Activated T-helper 1 cell treated with anti-CD3 and anti-CD28 coated beads, Interleukin-12 subunit alpha, Interleukin-12 subunit beta, Interleukin-2, Interleukin-4 antibody, amounts not matched to agents 30 ng/mL and 10 ng/mL and 1 ng/mL, durations not matched to agents 14 hours and 24 hours and 36 hours (primary cell): Measurements from ENCODE around the gene TNFSF11. TPM values are rescaled to one million over a fixed set of nuclear protein-coding genes. Genes with fewer than 3 reads are reported as not detected.

ENCODE experiments used
- DNase-seq: peaks from one replicate; pipeline ENCODE4 v3.0.0; 2021; ENCODE audit warnings: low spot score
- H3K27ac Mint-ChIP-seq: one replicate; pipeline ENCODE4 v1.8.0; 2021; ENCODE audit warnings: mild to moderate bottlenecking, mixed read lengths
- H3K27me3 Mint-ChIP-seq: one replicate; pipeline ENCODE4 v1.8.0; 2022; ENCODE audit warnings: mild to moderate bottlenecking, moderate library complexity, mixed read lengths; ENCODE audit not compliant: insufficient read depth
- H3K36me3 Mint-ChIP-seq: one replicate; pipeline ENCODE4 v1.8.0; 2021; ENCODE audit warnings: low read depth, mixed read lengths
- H3K4me1 Mint-ChIP-seq: one replicate; pipeline ENCODE4 v1.8.0; 2021; ENCODE audit warnings: low read depth, mixed read lengths
- H3K4me3 Mint-ChIP-seq: one replicate; pipeline ENCODE4 v1.8.0; 2021; ENCODE audit warnings: mild to moderate bottlenecking, moderate library complexity, mixed read lengths
- H3K9me3 Mint-ChIP-seq: one replicate; pipeline ENCODE4 v1.8.0; 2021; ENCODE audit warnings: mixed read lengths
- intact Hi-C: fragments of 100-400 bp; cut with micrococcal nuclease; formaldehyde crosslinking; loops from one replicate; pipeline ENCODE4 v1.15.1; 2024
- total RNA-seq: library from RNA; stranded (reverse); gene quantifications from 2 replicates; pipeline ENCODE4 v1.2.3, GENCODE V29; 2022

TNFSF11 gene
- total RNA-seq, 1 donor from 2014 or later, result 1.2 TPM

DNA sequence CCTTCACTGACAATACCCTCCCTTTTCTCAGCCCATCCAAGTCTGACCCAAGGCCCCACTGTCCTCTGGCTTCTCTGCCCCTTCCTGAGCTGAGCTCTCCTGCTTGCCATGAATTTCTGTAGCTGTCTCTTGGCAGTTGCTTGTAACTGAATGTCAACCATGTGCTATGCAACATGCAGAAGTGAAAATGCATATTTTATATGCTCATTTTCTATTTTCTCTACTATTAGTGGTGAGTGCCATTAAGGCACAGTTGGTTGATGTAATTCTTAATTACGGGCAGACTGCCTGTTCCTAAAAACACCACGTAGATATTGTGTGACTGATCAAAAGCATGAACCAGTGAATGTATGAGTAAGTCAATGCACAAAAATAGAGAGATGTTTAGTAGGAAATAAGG lies 29.6 kb downstream of the TNFSF11 start:
- no peak overlapping the region for H3K4me3 Mint-ChIP-seq
- H3K27me3 Mint-ChIP-seq, result peaks cover 7% of the 10 kb centered on the region
- H3K9me3 Mint-ChIP-seq, result no peaks in the 10 kb centered on the region
- H3K36me3 Mint-ChIP-seq, result no peaks in the 10 kb centered on the region
- peaks cover 15% of the 10 kb centered on the region for H3K4me1 Mint-ChIP-seq
- H3K27ac Mint-ChIP-seq, result no peak overlapping the region
- intact Hi-C loops, result no loop called here
- no peak for DNase-seq

DNA sequence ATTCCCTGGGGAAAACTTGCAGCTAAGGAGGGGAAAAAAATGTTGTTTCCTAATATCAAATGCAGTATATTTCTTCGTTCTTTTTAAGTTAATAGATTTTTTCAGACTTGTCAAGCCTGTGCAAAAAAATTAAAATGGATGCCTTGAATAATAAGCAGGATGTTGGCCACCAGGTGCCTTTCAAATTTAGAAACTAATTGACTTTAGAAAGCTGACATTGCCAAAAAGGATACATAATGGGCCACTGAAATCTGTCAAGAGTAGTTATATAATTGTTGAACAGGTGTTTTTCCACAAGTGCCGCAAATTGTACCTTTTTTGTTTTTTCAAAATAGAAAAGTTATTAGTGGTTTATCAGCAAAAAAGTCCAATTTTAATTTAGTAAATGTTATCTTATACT lies 33.6 kb downstream of the TNFSF11 start:
- Mint-ChIP-seq H3K27ac (no peak overlapping the region), H3K4me1 (no peaks in the 10 kb centered on the region), H3K4me3 (no peak overlapping the region), H3K9me3 (no peaks in the 10 kb centered on the region), H3K27me3 (peaks cover 7% of the 10 kb centered on the region), H3K36me3 (no peaks in the 10 kb centered on the region)
- intact Hi-C loops, result no loop called here
- DNase-seq, result no peak

DNA sequence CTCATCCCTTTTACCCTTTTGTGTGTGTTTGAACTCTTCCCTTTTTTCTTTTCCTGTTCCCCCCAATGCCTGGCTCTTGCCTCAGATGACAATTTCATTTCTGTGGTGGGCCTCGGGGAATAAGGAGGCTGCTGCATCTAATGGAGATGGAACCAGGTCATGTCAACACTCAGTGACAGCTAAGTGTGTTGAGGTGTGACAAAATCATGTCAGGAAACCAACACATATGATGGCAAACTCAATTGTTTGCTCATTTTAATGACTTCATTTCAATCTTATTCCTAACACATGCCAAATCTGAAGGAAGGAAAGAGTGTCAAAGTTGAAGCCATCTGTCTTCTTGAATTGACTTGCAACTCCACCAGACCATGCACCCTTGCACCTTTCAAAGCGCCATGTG lies 36.7 kb downstream of the TNFSF11 start:
- Mint-ChIP-seq H3K4me3 (no peak overlapping the region), H3K36me3 (no peaks in the 10 kb centered on the region), H3K4me1 (no peaks in the 10 kb centered on the region), H3K9me3 (no peaks in the 10 kb centered on the region), H3K27me3 (peaks cover 5% of the 10 kb centered on the region), H3K27ac (no peak overlapping the region)
- intact Hi-C loops, result no loop called here
- DNase-seq, result no peak

DNA sequence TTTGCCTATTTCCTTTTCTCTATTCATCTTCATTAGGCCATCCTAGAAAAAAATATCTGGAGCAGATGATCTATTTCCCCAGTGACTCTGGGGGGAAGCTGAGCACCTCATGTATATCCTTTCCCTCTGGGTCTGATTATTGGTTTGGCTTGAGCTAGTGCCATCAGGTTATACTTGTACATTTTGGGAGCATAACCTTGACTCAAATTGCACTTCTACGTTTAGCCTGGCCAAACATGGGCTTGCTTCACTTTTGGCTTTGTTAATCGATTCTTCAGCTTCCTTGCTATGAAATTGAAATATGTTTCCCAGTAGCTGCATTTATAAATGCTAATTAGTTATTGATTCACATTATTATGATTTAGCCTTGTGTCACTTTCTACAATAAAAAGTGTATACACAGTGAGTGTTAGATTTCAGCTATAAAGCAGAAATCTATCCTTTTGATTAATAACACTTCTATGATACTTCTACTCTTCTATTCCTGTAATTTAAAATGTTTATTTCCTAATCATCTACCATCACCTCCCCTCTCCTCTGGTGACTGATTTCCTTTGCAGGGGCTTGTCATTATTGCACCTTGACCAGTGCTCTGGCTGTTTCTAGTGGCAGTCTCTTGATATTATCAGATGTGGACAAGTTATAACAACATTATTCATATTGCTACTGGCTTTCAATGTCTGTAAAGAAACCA lies 37.3 kb downstream of the TNFSF11 start:
- no peak for DNase-seq
- no peaks in the 10 kb centered on the region for H3K36me3 Mint-ChIP-seq
- H3K27me3 Mint-ChIP-seq, result peaks cover 5% of the 10 kb centered on the region
- no peaks in the 10 kb centered on the region for H3K4me1 Mint-ChIP-seq
- intact Hi-C loops, result no loop called here
- no peaks in the 10 kb centered on the region for H3K9me3 Mint-ChIP-seq
- H3K27ac Mint-ChIP-seq, result no peak overlapping the region
- H3K4me3 Mint-ChIP-seq, result no peak overlapping the region

DNA sequence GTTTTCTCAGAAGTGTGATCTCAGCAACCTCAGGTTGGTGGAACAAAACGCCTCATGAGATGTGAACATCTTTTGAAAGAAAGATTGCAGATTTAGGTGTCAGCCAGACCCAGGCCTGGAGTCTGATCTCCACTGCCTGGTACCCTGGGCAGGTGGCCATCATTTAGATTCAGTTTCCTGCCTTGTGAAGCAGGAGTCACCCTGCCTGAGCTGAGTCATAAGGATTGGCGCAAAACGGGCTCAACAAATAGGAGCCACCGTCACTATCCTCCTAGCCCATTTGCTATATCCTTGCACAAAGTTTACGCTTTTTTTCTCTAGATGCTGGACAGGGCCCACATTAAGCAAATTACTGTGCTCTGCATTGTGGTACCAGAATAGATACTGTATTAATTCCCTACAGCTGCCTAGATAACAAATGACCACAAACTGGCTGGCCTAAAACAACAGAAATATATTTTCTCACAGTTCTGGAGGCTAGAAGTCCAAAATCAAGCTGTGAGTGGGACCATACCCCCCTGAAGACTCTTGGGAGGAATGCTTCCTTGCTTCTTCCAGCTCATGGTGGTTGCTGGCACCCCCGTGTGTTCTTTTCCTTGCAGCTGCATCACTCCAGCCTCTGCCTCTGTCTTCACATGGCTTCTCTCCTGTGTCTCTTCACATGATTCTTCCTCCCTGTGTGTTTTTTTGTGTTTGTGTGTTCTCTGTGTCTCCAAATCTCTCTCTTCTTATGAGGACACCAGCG lies 38.2 kb downstream of the TNFSF11 start:
- no peak for DNase-seq
- Mint-ChIP-seq H3K27me3 (peaks cover 2% of the 10 kb centered on the region), H3K4me1 (no peaks in the 10 kb centered on the region), H3K9me3 (no peaks in the 10 kb centered on the region), H3K27ac (no peak overlapping the region), H3K36me3 (no peaks in the 10 kb centered on the region), H3K4me3 (no peak overlapping the region)
- intact Hi-C loops, result no loop called here

DNA sequence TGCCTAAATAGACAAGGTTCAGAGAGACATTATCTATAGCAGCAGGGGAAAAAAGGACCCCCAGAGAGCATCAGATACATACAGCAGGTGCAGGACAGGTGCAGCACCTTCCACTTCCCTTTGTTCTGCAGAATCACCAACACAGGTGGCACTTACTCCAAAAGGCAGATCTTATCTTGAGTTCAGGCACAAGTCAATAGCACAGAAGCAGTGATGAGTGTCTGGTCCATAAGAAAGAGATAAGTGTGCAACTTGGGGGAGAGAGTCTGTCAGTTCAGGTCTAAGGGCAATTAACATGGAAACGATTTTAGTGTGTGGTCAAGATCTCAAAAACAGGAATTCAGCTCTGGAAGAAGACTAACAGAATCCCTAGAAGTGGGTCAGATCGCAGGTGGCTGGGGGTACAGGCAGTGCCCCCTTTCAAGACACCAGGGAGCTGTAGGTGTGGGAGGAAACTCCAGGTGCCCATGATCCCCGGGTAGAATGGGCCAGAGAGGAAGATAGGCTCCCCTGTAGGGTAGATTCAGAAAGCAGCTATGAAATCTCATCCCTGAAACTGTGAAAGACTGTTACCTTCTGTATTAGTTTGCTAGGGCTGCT lies 40.6 kb downstream of the TNFSF11 start:
- H3K36me3 Mint-ChIP-seq, result no peaks in the 10 kb centered on the region
- no peaks in the 10 kb centered on the region for H3K4me1 Mint-ChIP-seq
- intact Hi-C loops, result no loop called here
- no peak for DNase-seq
- no peak overlapping the region for H3K4me3 Mint-ChIP-seq
- no peaks in the 10 kb centered on the region for H3K9me3 Mint-ChIP-seq
- H3K27me3 Mint-ChIP-seq, result peaks cover under 1% of the 10 kb centered on the region
- H3K27ac Mint-ChIP-seq, result no peak overlapping the region

DNA sequence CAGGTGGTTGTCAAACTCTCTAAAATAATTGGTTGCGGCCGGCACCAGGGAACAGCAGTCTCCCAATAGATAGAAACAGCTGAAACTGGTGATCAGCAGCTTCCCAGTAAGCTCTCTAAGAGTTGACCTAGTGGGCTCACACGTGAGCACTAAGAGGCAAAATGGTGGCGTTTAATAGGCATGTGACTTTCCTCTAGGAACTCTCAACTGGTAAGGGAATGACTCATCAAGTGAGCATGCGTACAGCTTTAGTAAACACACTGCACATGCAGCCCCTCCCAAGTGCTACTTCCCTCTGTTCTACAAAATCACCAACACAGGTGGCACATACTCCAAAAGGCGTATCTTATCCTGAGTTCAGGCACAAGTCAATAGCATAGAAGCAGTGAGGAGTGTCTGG lies 41.7 kb downstream of the TNFSF11 start:
- Mint-ChIP-seq H3K4me3 (no peak overlapping the region), H3K4me1 (no peaks in the 10 kb centered on the region), H3K36me3 (no peaks in the 10 kb centered on the region), H3K9me3 (no peaks in the 10 kb centered on the region), H3K27me3 (peaks cover 4% of the 10 kb centered on the region), H3K27ac (no peak overlapping the region)
- intact Hi-C loops, result no loop called here
- DNase-seq, result no peak

DNA sequence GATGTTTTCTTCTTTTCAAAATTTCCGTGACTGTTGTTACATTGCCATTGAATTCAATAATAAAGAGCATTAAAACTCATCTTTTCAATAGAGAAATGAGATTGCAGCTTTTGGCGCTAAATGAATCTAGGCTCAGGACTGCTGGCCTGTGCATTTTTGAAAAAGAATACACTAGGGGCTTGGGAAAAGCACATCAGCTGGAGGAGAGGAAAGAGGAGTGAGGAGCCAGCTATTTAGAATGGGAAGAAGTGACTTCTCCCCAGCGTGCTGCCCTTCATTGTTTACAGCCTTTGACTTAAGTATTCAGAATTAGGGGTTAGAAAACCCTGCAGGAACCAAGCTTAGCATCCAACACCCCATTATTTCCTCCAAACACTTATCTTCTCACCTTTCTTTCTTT lies 43.3 kb downstream of the TNFSF11 start:
- intact Hi-C loops, result no loop called here
- Mint-ChIP-seq H3K27me3 (peaks cover 5% of the 10 kb centered on the region), H3K9me3 (no peaks in the 10 kb centered on the region), H3K27ac (no peak overlapping the region), H3K4me1 (no peaks in the 10 kb centered on the region), H3K4me3 (no peak overlapping the region), H3K36me3 (no peaks in the 10 kb centered on the region)
- DNase-seq, result no peak

DNA sequence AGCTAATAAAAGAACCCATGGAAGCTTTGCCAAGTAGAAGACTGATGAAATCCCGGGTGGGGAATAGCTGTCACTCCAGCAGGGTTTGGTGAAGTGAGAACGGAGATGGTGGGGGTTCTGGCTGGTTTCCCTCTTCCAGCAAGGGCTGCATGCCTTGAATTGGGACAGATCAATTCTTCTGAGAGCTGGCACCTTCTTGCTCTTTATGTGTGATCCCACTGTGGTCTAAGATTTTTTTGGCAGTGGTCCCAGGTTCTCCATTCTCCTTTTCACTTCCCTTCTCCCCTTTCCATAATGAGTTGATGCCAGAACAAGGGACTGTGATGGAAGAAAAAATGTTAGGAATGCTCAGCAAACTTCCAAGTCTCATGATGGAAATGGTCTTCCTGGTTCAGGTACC lies 50.0 kb downstream of the TNFSF11 start:
- no peak for DNase-seq
- Mint-ChIP-seq H3K4me1 (no peaks in the 10 kb centered on the region), H3K9me3 (no peaks in the 10 kb centered on the region)

DNA sequence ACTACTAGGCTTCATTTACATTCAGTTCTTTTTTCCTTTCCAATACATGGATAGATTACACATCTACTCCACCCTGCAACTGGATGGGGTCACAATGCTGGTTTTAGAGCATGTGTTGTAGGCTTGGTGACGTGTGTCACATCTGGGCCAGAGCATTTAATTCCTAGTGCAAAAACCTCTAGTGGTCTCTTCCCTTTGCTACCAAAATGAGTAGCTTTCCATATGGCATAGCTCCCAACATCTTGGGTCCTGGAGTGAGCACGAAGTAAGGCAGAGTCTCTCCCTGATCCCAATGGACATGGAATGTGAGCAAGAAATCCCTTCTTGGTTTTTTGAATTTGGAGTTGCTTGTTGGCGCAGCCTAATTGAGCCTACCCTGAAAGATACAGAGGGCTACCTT lies 51.7 kb downstream of the TNFSF11 start:
- DNase-seq, result no peak
- H3K4me1 Mint-ChIP-seq, result no peaks in the 10 kb centered on the region
- H3K36me3 Mint-ChIP-seq, result no peaks in the 10 kb centered on the region
- intact Hi-C loops, result no loop called here
- no peaks in the 10 kb centered on the region for H3K9me3 Mint-ChIP-seq
- peaks cover 8% of the 10 kb centered on the region for H3K27me3 Mint-ChIP-seq
- no peak overlapping the region for H3K27ac Mint-ChIP-seq
- H3K4me3 Mint-ChIP-seq, result no peak overlapping the region

More for the DNA sequence above, 50.0 kb downstream of the TNFSF11 start:
- H3K27me3 Mint-ChIP-seq, result peaks cover 9% of the 10 kb centered on the region
- intact Hi-C loops, result no loop called here
- H3K36me3 Mint-ChIP-seq, result no peaks in the 10 kb centered on the region
- H3K4me3 Mint-ChIP-seq, result no peak overlapping the region
- no peak overlapping the region for H3K27ac Mint-ChIP-seq

DNA sequence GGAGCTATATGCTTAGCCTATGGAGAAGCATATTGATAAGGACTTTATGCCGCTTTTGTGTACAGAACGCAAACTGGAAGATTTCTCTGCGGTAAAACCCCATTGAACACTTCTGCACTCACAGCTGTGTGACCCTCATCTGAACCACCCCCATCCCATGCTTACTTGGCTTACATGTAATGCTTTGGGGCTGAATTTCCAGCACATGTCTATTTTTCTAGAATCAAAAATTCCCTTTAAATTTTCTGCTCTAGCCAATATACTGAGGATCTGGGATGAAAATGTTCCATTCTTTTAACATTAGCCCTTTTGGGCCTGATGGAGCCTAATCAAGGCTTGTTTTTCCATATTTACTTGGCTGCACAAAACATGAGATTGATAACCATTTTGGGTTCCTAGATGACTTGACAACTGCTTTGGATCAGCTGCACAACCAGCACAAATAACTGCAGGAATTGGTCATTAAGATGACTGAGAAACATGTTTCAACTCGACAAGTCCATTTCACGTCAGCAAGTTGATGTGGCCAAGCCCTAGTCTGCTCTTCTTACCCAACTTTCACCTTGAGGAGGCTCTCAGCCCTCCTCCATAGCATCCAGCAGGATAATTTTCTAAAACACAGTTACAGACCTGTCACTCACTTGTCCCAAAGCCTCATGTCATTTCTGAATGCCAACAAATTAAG lies 52.4 kb downstream of the TNFSF11 start:
- peaks cover 10% of the 10 kb centered on the region for H3K27me3 Mint-ChIP-seq
- intact Hi-C loops, result no loop called here
- H3K4me1 Mint-ChIP-seq, result no peaks in the 10 kb centered on the region

DNA sequence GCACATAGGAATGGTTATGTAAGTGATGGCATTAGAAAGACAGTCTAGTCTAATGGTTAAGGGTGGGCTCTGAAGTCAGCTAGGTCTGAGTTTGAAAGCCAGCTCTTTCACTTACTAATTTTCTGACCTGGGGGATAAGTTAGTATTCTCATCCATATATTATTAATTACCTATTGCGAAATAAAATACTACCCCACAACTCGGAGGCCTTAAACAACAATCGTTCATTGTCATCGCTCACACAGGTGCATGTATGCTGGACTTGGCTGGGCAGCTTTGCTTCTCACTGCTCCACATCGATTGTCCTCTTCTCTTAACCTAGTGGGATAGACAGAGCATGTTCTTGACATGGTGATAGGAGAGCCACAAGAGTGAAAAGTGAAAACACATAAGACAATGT lies 54.7 kb downstream of the TNFSF11 start:
- no peak overlapping the region for H3K27ac Mint-ChIP-seq
- H3K36me3 Mint-ChIP-seq, result no peaks in the 10 kb centered on the region
- DNase-seq, result no peak
- H3K9me3 Mint-ChIP-seq, result no peaks in the 10 kb centered on the region
- intact Hi-C loops, result no loop called here
- H3K27me3 Mint-ChIP-seq, result peaks cover 10% of the 10 kb centered on the region
- H3K4me1 Mint-ChIP-seq, result no peaks in the 10 kb centered on the region
- no peak overlapping the region for H3K4me3 Mint-ChIP-seq

More for the DNA sequence above, 52.4 kb downstream of the TNFSF11 start:
- H3K9me3 Mint-ChIP-seq, result no peaks in the 10 kb centered on the region
- no peak for DNase-seq
- no peak overlapping the region for H3K27ac Mint-ChIP-seq
- H3K4me3 Mint-ChIP-seq, result no peak overlapping the region
- no peaks in the 10 kb centered on the region for H3K36me3 Mint-ChIP-seq

DNA sequence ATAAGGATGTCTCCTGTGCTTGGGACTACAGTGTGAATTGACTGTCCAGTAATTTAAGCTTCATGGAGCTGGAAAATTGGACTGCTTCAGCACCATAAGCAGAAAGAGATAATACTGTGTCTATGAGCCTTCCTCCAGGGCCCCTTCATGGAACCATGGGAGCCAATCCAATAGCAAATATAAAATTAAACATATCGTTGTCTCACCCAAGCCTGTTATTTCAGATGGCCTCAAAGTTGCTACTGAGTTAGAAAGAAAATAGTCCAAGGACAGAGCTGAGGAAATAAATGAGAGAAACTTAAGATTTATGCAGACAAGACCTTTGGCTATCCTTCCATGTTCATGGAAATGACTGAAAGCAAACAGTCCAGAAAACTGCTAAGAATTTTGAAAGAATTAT lies 57.2 kb downstream of the TNFSF11 start:
- Mint-ChIP-seq H3K27ac (no peak overlapping the region), H3K4me1 (no peaks in the 10 kb centered on the region), H3K4me3 (no peak overlapping the region)

More for the DNA sequence above, 57.2 kb downstream of the TNFSF11 start:
- H3K36me3 Mint-ChIP-seq, result no peaks in the 10 kb centered on the region
- intact Hi-C loops, result no loop called here
- peaks cover 10% of the 10 kb centered on the region for H3K27me3 Mint-ChIP-seq
- DNase-seq, result no peak
- no peaks in the 10 kb centered on the region for H3K9me3 Mint-ChIP-seq
